CD14-positive monocyte (primary cell): ENCODE measurements around the gene MCOLN2. TPM values are rescaled to one million over a fixed set of nuclear protein-coding genes. Genes with fewer than 3 reads are reported as not detected.
"Not testable (repeated sequence)": the region's sequence is repeated elsewhere in the genome, so short reads cannot be mapped to it uniquely, and the experiment has no call there.

Source experiments
- DNase-seq, 3 donors: peaks; one replicate each; pipeline ENCODE4 v3.0.0-alpha.2; 2011 to 2022
- H2AFZ ChIP-seq: 2 replicates; pipeline ENCODE4 v1.6.0; 2012; ENCODE audit warnings: mild to moderate bottlenecking, low read depth, low read length, inconsistent platforms; ENCODE audit not compliant: insufficient read depth, poor library complexity, severe bottlenecking
- H3K27ac ChIP-seq, 2 donors: 1 replicate in 1 of 2; 2 replicates in 1 of 2; pipeline ENCODE4 v1.5.1; 2012 to 2013; ENCODE audit warnings: low read length in 2 of 2, control low read depth in 1 of 2, inconsistent platforms in 1 of 2, low read depth in 1 of 2, mild to moderate bottlenecking in 1 of 2
- H3K27me3 ChIP-seq, 2 donors: one replicate each; pipeline versions ENCODE4 v1.6.0 to v1.6.1; 2011 to 2013; ENCODE audit warnings: low read length in 2 of 2; ENCODE audit not compliant: control insufficient read depth in 2 of 2, insufficient read depth in 2 of 2
- H3K36me3 ChIP-seq, 2 donors: replicated peaks in 1 of 2; 1 replicate in 1 of 2; 2 replicates in 1 of 2; pipeline versions ENCODE4 v1.5.1 to v1.6.1; 2012 to 2013; ENCODE audit warnings: low read length in 2 of 2, control low read depth in 1 of 2, inconsistent platforms in 1 of 2, mild to moderate bottlenecking in 1 of 2; ENCODE audit not compliant: insufficient read depth in 2 of 2, control insufficient read depth in 1 of 2
- H3K4me1 ChIP-seq, 2 donors: 1 replicate in 1 of 2; 2 replicates in 1 of 2; pipeline versions ENCODE4 v1.5.1 to v1.6.1; 2012 to 2013; ENCODE audit warnings: low read length in 2 of 2, control low read depth in 1 of 2, inconsistent platforms in 1 of 2, mild to moderate bottlenecking in 1 of 2, moderate library complexity in 1 of 2; ENCODE audit not compliant: insufficient read depth in 2 of 2, control insufficient read depth in 1 of 2
- H3K4me2 ChIP-seq: replicated peaks from 2 replicates; pipeline ENCODE3; 2012; ENCODE audit warnings: low read length, moderate library complexity, mild to moderate bottlenecking; ENCODE audit not compliant: poor library complexity, severe bottlenecking; ENCODE audit errors: extremely low read depth
- H3K4me3 ChIP-seq, 3 experiments: fragments of 200-600 bp in 1 of 3; sonication (generic) in 1 of 3; replicated peaks in 1 of 3; 1 replicate in 2 of 3; 2 replicates in 1 of 3; pipeline ENCODE4 v1.5.1; 2011 to 2013; ENCODE audit warnings: low read length in 3 of 3, mild to moderate bottlenecking in 3 of 3, control low read depth in 2 of 3, low read depth in 2 of 3, inconsistent platforms in 1 of 3, moderate library complexity in 1 of 3
- H3K79me2 ChIP-seq: 2 replicates; pipeline ENCODE4 v1.6.0; 2012; ENCODE audit warnings: mild to moderate bottlenecking, control low read depth, inconsistent platforms, low read length, moderate library complexity; ENCODE audit not compliant: insufficient read depth
- H3K9ac ChIP-seq: 2 replicates; pipeline ENCODE4 v1.6.0; 2017; ENCODE audit warnings: low read length, mild to moderate bottlenecking; ENCODE audit not compliant: insufficient read depth, poor library complexity, severe bottlenecking
- H3K9me3 ChIP-seq, 2 donors: replicated peaks in 1 of 2; 1 replicate in 1 of 2; 2 replicates in 1 of 2; pipeline versions ENCODE4 v1.5.1 to v1.6.1; 2012 to 2013; ENCODE audit warnings: low read length in 2 of 2, control low read depth in 1 of 2; ENCODE audit not compliant: control insufficient read depth in 1 of 2, insufficient read depth in 1 of 2
- H4K20me1 ChIP-seq: 2 replicates; pipeline ENCODE4 v1.6.0; 2012; ENCODE audit warnings: mild to moderate bottlenecking, low read length, control low read depth, moderate library complexity; ENCODE audit not compliant: insufficient read depth
- H3K27ac Mint-ChIP-seq, 7 donors: one replicate each; pipeline ENCODE4 v1.8.0; 2020; ENCODE audit warnings: mild to moderate bottlenecking in 7 of 7, mixed read lengths in 7 of 7, moderate library complexity in 6 of 7, inconsistent platforms in 2 of 7
- H3K27me3 Mint-ChIP-seq, 3 donors: one replicate each; pipeline ENCODE4 v1.8.0; 2021 to 2022; ENCODE audit warnings: low read depth in 3 of 3, mild to moderate bottlenecking in 3 of 3, mixed read lengths in 3 of 3, moderate library complexity in 3 of 3, inconsistent platforms in 1 of 3
- H3K36me3 Mint-ChIP-seq, 2 donors: one replicate each; pipeline ENCODE4 v1.8.0; 2020; ENCODE audit warnings: mixed read lengths in 2 of 2, inconsistent platforms in 1 of 2, mild to moderate bottlenecking in 1 of 2
- H3K4me1 Mint-ChIP-seq: one replicate; pipeline ENCODE4 v1.8.0; 2020; ENCODE audit warnings: mild to moderate bottlenecking, mixed read lengths
- H3K4me3 Mint-ChIP-seq, 2 donors: one replicate each; pipeline ENCODE4 v1.8.0; 2020; ENCODE audit warnings: mild to moderate bottlenecking in 2 of 2, mixed read lengths in 2 of 2, moderate library complexity in 1 of 2
- H3K9me3 Mint-ChIP-seq, 7 donors: one replicate each; pipeline ENCODE4 v1.8.0; 2020 to 2022; ENCODE audit warnings: mixed read lengths in 7 of 7, mild to moderate bottlenecking in 6 of 7, moderate library complexity in 6 of 7, inconsistent platforms in 2 of 7
- CTCF ChIP-seq: fragments of 200-600 bp; IDR thresholded peaks from one replicate; pipeline ENCODE4 v1.8.0; 2022; ENCODE audit warnings: antibody characterized with exemption, mild to moderate bottlenecking
- WGBS: methylation state at CpG from one replicate; pipeline ENCODE4 v1.1.5; 2013; ENCODE audit warnings: missing lambda C conversion rate; ENCODE audit not compliant: insufficient coverage; 5-methylcytosine and 5-hydroxymethylcytosine counted together
- intact Hi-C, 2 donors: fragments of 100-400 bp; cut with micrococcal nuclease; formaldehyde crosslinking; loops; one replicate each; pipeline versions ENCODE4 v1.15.0 to v1.15.1; 2023
- polyA plus RNA-seq, 3 donors: library from polyadenylated mRNA; depleted of rRNA in 1 of 3; unstranded in 2 of 3; stranded (reverse) in 1 of 3; fragments of 300-500 nt in 2 of 3; fragments of >200 nt in 1 of 3; fragmentation: Illumina TruSeq in 2 of 3; gene quantifications; 1 replicate in 2 of 3; 2 replicates in 1 of 3; pipeline ENCODE4 v1.2.3, GENCODE V29; 2012 to 2021

MCOLN2 gene
- polyA plus RNA-seq, 3 donors = 0.51 to 2.7 (median 1.1) TPM

DNA sequence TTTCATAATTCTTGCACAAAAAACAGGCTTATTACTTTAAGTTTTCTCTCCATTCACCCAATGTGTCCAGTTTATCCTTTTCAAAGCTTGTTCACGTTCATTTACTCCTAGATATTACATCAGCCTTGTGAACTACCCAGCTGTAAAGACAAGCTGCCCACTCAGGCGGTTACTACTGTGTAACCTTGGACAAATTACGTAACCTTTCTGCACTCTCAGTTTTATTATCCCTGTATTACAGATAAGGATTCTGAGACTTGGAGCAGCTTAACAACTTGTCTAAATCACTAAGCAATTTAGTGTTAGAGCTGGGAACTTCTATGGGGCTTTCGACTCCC lies 83.4 kb downstream of the MCOLN2 start:
- Histone ChIP-seq H4K20me1 (no peaks in the 10 kb centered on the region), H3K4me2 (no peak overlapping the region), H3K27me3 (no peaks in the 10 kb centered on the region), H3K9me3 (no peaks in the 10 kb centered on the region), H3K36me3 (no peaks in the 10 kb centered on the region), H3K79me2 (no peaks in the 10 kb centered on the region), H2AFZ (no peak overlapping the region), H3K4me1 (peaks cover 17% of the 10 kb centered on the region in 2 donors), H3K27ac (no peak overlapping the region), H3K9ac (no peak overlapping the region), H3K4me3 (no peak overlapping the region)
- Mint-ChIP-seq H3K36me3 (no peaks in the 10 kb centered on the region), H3K9me3 (no peaks in the 10 kb centered on the region), H3K4me3 (no peak overlapping the region), H3K4me1 (peaks cover 18% of the 10 kb centered on the region), H3K27me3 (peaks cover 2 to 8% (median 5%) of the 10 kb centered on the region in 3 donors), H3K27ac (no peak overlapping the region)
- TF ChIP-seq CTCF = no peak
- intact Hi-C loops = no loop called here
- 0% methylated on average over 1 of the region's 4 CpGs for WGBS
- peak in 2 of 3 donors; percentile 21 to 44 for DNase-seq

- no peaks in the 10 kb centered on the region for H3K79me2 ChIP-seq
- peak in 2 of 3 donors; percentile 30 to 40 for DNase-seq
- no peak overlapping the region for H3K9ac ChIP-seq
- H3K4me1 Mint-ChIP-seq = peaks cover 18% of the 10 kb centered on the region
- H2AFZ ChIP-seq = no peak overlapping the region
- H3K9me3 ChIP-seq = no peaks in the 10 kb centered on the region
- H3K36me3 Mint-ChIP-seq = no peaks in the 10 kb centered on the region
- peak overlapping the region in 2 of 7 donors; percentile 46 to 60 for H3K27ac Mint-ChIP-seq
- intact Hi-C loops = no loop called here
- H3K4me1 ChIP-seq = peaks cover 17% of the 10 kb centered on the region in 2 donors
- H3K27me3 ChIP-seq = no peaks in the 10 kb centered on the region
- H3K27me3 Mint-ChIP-seq = peaks cover 2 to 8% (median 2%) of the 10 kb centered on the region in 3 donors
- TF ChIP-seq CTCF = no peak
- H3K4me3 Mint-ChIP-seq = no peak overlapping the region
- H3K27ac ChIP-seq = no peak overlapping the region
- H3K4me3 ChIP-seq = no peak overlapping the region
- H4K20me1 ChIP-seq = no peaks in the 10 kb centered on the region
- H3K9me3 Mint-ChIP-seq = no peaks in the 10 kb centered on the region
- 100% methylated on average over 1 of the region's 3 CpGs for WGBS
- no peaks in the 10 kb centered on the region for H3K36me3 ChIP-seq
- no peak overlapping the region for H3K4me2 ChIP-seq
These were observed 84.0 kb downstream of the MCOLN2 start for GRCh38 chr1:84912726-84913554.

GRCh38 chr1:84908746-84909464 lies 88.0 kb downstream of the MCOLN2 start:
- H3K4me1 Mint-ChIP-seq = peaks cover 18% of the 10 kb centered on the region
- H3K36me3 ChIP-seq, H3K27me3 Mint-ChIP-seq, H3K9me3 ChIP-seq, intact Hi-C loops, H3K36me3 Mint-ChIP-seq, H3K79me2 ChIP-seq, H2AFZ ChIP-seq, H3K9ac ChIP-seq, H4K20me1 ChIP-seq, H3K27me3 ChIP-seq, H3K27ac Mint-ChIP-seq, H3K9me3 Mint-ChIP-seq, H3K4me2 ChIP-seq, DNase-seq, H3K4me3 ChIP-seq, H3K27ac ChIP-seq, H3K4me3 Mint-ChIP-seq: not testable (repeated sequence)
- peaks cover 16% of the 10 kb centered on the region in 2 donors for H3K4me1 ChIP-seq
- no CpG with 5 or more reads among the region's 4 CpGs for WGBS
